ENCODE data around the gene FAM118B. TPM values are rescaled to one million over a fixed set of nuclear protein-coding genes. Genes with fewer than 3 reads are reported as not detected.

Gene FAM118B
- total and polyA plus RNA-seq, 2 donors (not counting 1 experiment from before 2014, with no cell fraction given), result 21.0 to 30.3 TPM

GRCh38 chr11:126207896-126208295, 3.7 kb upstream of the FAM118B start:
- Histone ChIP-seq H3K27me3 (ENCODE audit: control insufficient read depth, insufficient read depth, low read length) (no peaks in the 10 kb centered on the region), H2AFZ (ENCODE audit: low read length) (no peak overlapping the region), H3K27ac (ENCODE audit: insufficient read depth, low read length) (no peak overlapping the region), H4K20me1 (ENCODE audit: control insufficient read depth, extremely low read depth, insufficient read depth, low read length) (no peaks in the 10 kb centered on the region), H3K4me2 (ENCODE audit: extremely low read depth, insufficient read depth, low read length) (no peak overlapping the region), H3K9me3 (ENCODE audit: control insufficient read depth, insufficient read depth, low read depth, low read length) (no peaks in the 10 kb centered on the region), H3K36me3 (ENCODE audit: control insufficient read depth, insufficient read depth, low read length) (peaks cover 8% of the 10 kb centered on the region), H3K9ac (ENCODE audit: insufficient read depth, low read length) (no peak overlapping the region), H3K79me2 (ENCODE audit: control insufficient read depth, insufficient read depth, low read length) (peaks cover 15% of the 10 kb centered on the region), H3K4me3 (replicated peaks in 1 of 4; ENCODE audit: control extremely low read depth in 1 of 4, insufficient read depth in 1 of 4, low read depth in 3 of 4, low read length in 4 of 4) (no peak overlapping the region), H3K4me1 (ENCODE audit: control insufficient read depth, extremely low read depth, insufficient read depth, low read length) (no peaks in the 10 kb centered on the region)
- TF ChIP-seq, protein P1, sequence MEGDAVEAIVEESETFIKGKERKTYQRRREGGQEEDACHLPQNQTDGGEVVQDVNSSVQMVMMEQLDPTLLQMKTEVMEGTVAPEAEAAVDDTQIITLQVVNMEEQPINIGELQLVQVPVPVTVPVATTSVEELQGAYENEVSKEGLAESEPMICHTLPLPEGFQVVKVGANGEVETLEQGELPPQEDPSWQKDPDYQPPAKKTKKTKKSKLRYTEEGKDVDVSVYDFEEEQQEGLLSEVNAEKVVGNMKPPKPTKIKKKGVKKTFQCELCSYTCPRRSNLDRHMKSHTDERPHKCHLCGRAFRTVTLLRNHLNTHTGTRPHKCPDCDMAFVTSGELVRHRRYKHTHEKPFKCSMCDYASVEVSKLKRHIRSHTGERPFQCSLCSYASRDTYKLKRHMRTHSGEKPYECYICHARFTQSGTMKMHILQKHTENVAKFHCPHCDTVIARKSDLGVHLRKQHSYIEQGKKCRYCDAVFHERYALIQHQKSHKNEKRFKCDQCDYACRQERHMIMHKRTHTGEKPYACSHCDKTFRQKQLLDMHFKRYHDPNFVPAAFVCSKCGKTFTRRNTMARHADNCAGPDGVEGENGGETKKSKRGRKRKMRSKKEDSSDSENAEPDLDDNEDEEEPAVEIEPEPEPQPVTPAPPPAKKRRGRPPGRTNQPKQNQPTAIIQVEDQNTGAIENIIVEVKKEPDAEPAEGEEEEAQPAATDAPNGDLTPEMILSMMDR (conservative IDR thresholded peaks at IDR 0.05 in 1 of 2, IDR thresholded peaks at IDR 0.05 in 1 of 2; ENCODE audit: low read depth in 1 of 2, low read length in 2 of 2), result no peak
- TF ChIP-seq EZH2 (IDR thresholded peaks at IDR 0.05; ENCODE audit: low read length, missing control alignments), result no peak
- no peak for DNase-seq (ENCODE audit: low read depth in 2 of 2)

DNA sequence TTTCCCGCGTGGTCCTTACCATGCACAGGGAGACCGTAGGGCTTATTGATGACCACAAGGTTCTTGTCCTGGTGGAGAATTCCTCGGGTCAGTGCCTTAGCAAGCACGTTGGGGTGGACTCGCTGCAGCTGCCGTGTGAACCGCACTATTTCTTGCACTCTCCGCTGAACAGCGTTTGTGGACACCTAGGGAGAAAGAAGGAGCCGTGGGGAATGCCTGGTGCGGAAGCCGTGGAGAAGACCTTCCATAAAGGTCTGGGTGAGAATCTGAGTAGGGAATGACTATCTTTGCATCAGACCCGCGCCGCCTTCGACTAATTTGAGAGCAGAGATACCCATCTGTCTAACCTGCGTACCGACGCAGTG, 729 bp upstream of the FAM118B start:
- peaks cover 2% of the 10 kb centered on the region for H3K36me3 ChIP-seq (ENCODE audit: control insufficient read depth, insufficient read depth, low read length)
- H3K4me3 ChIP-seq (replicated peaks in 1 of 4; ENCODE audit: control extremely low read depth in 1 of 4, insufficient read depth in 1 of 4, low read depth in 3 of 4, low read length in 4 of 4), result peak overlapping the region; percentile 74 to 99 (median 90)
- H3K9me3 ChIP-seq (ENCODE audit: control insufficient read depth, insufficient read depth, low read depth, low read length), result no peaks in the 10 kb centered on the region
- no peak for TF ChIP-seq EZH2 (IDR thresholded peaks at IDR 0.05; ENCODE audit: low read length, missing control alignments)
- TF ChIP-seq, protein P1 (conservative IDR thresholded peaks at IDR 0.05 in 1 of 2, IDR thresholded peaks at IDR 0.05 in 1 of 2; ENCODE audit: low read depth in 1 of 2, low read length in 2 of 2), result no peak
- no peaks in the 10 kb centered on the region for H4K20me1 ChIP-seq (ENCODE audit: control insufficient read depth, extremely low read depth, insufficient read depth, low read length)
- H3K9ac ChIP-seq (ENCODE audit: insufficient read depth, low read length), result peak overlapping the region; percentile 72
- peak overlapping the region; percentile 71 for H2AFZ ChIP-seq (ENCODE audit: low read length)
- DNase-seq (ENCODE audit: low read depth in 2 of 2), result peak in 1 of 2 donors; percentile 6
- H3K79me2 ChIP-seq (ENCODE audit: control insufficient read depth, insufficient read depth, low read length), result peaks cover 19% of the 10 kb centered on the region
- peak overlapping the region; percentile 60 for H3K27ac ChIP-seq (ENCODE audit: insufficient read depth, low read length)
- no peaks in the 10 kb centered on the region for H3K4me1 ChIP-seq (ENCODE audit: control insufficient read depth, extremely low read depth, insufficient read depth, low read length)
- no peaks in the 10 kb centered on the region for H3K27me3 ChIP-seq (ENCODE audit: control insufficient read depth, insufficient read depth, low read length)
- peak overlapping the region; percentile 93 for H3K4me2 ChIP-seq (ENCODE audit: extremely low read depth, insufficient read depth, low read length)

- peak overlapping the region; percentile 86 for H2AFZ ChIP-seq (ENCODE audit: low read length)
- no peaks in the 10 kb centered on the region for H3K4me1 ChIP-seq (ENCODE audit: control insufficient read depth, extremely low read depth, insufficient read depth, low read length)
- no peaks in the 10 kb centered on the region for H4K20me1 ChIP-seq (ENCODE audit: control insufficient read depth, extremely low read depth, insufficient read depth, low read length)
- peak overlapping the region; percentile 72 for H3K27ac ChIP-seq (ENCODE audit: insufficient read depth, low read length)
- H3K9me3 ChIP-seq (ENCODE audit: control insufficient read depth, insufficient read depth, low read depth, low read length), result no peaks in the 10 kb centered on the region
- no peaks in the 10 kb centered on the region for H3K27me3 ChIP-seq (ENCODE audit: control insufficient read depth, insufficient read depth, low read length)
- peak overlapping the region; percentile 84 for H3K4me2 ChIP-seq (ENCODE audit: extremely low read depth, insufficient read depth, low read length)
- H3K79me2 ChIP-seq (ENCODE audit: control insufficient read depth, insufficient read depth, low read length), result peaks cover 23% of the 10 kb centered on the region
- H3K4me3 ChIP-seq (replicated peaks in 1 of 4; ENCODE audit: control extremely low read depth in 1 of 4, insufficient read depth in 1 of 4, low read depth in 3 of 4, low read length in 4 of 4), result peak overlapping the region; percentile 74 to 99 (median 90)
- TF ChIP-seq, protein P1 (conservative IDR thresholded peaks at IDR 0.05 in 1 of 2, IDR thresholded peaks at IDR 0.05 in 1 of 2; ENCODE audit: low read depth in 1 of 2, low read length in 2 of 2), result no peak
- TF ChIP-seq EZH2 (IDR thresholded peaks at IDR 0.05; ENCODE audit: low read length, missing control alignments), result no peak
- H3K36me3 ChIP-seq (ENCODE audit: control insufficient read depth, insufficient read depth, low read length), result peaks cover 2% of the 10 kb centered on the region
- DNase-seq (ENCODE audit: low read depth in 2 of 2), result peak in 1 of 2 donors; percentile 21
- peak overlapping the region; percentile 77 for H3K9ac ChIP-seq (ENCODE audit: insufficient read depth, low read length)
These were observed 593 bp downstream of the FAM118B start for GRCh38 chr11:126212089-126212660.
